Progenitor cell of endocrine pancreas (in vitro differentiated cells): Measurements from ENCODE around the gene SLC25A34. TPM values are rescaled to one million over a fixed set of nuclear protein-coding genes. Genes with fewer than 3 reads are reported as not detected.

Source experiments
- DNase-seq: peaks from one replicate; pipeline ENCODE4 v3.0.0; 2021; ENCODE audit warnings: low spot score; ENCODE audit not compliant: unreplicated experiment
- H3K27ac Mint-ChIP-seq: 2 replicates; pipeline ENCODE4 v1.8.0; 2021; ENCODE audit warnings: mild to moderate bottlenecking, moderate library complexity, mixed read lengths
- H3K27me3 Mint-ChIP-seq: 2 replicates; pipeline ENCODE4 v1.8.0; 2021; ENCODE audit warnings: mixed read lengths
- H3K36me3 Mint-ChIP-seq: 2 replicates; pipeline ENCODE4 v1.8.0; 2022; ENCODE audit warnings: mixed read lengths; ENCODE audit not compliant: insufficient read depth
- H3K4me1 Mint-ChIP-seq: 2 replicates; pipeline ENCODE4 v1.8.0; 2021; ENCODE audit warnings: low read depth, mixed read lengths
- H3K4me3 Mint-ChIP-seq: 2 replicates; pipeline ENCODE4 v1.8.0; 2021; ENCODE audit warnings: low read depth, mild to moderate bottlenecking, moderate library complexity, mixed read lengths
- H3K9me3 Mint-ChIP-seq: 2 replicates; pipeline ENCODE4 v1.8.0; 2021; ENCODE audit warnings: low read depth, mixed read lengths
- total RNA-seq: library from RNA; stranded (reverse); gene quantifications from 2 replicates; pipeline ENCODE4 v1.2.1, GENCODE V29; 2021
- TF ChIP-seq, protein P1 (sequence below): fragments of 200-600 bp; sonication (generic); IDR thresholded peaks from one replicate; pipeline ENCODE4 v1.5.0; 2021; ENCODE audit warnings: antibody characterized with exemption, mild to moderate bottlenecking; ENCODE audit not compliant: unreplicated experiment

Gene SLC25A34
- total RNA-seq, 1 donor from 2014 or later: 6.0 TPM

DNA sequence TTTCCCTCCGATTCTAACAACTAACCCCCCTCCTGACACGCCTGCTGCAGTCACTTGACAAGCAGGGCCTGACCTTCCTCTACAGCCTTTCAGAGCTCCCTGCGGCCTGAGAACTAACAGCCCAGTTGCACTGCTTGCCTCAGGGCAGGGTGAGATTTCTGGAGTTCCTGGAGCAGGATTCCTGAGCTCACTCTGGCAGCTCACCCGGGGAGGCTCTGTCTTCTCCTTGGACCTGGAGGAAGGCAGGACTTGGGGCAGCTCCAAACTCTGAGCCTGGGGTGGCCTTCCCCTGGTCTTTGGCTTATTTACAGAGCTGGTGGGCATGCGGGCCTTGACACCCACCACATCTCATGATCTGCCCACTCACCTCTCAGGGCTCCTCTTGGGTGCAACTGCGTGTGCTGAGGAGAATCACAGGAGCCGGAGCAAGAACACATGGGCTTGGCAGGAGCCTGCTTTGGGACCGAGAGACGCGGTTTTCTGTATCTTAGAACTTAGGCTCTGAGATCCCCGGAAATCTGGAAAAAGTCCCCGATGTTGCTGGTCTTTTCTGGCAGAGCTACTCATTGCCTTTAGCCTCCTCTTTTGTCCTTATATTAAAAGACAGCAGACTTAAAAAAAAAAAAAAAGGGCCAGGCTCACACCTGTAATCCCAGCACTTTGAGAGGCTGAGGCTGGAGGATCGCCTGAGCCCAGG is 13.1 kb upstream of the SLC25A34 start:
- no peaks in the 10 kb centered on the region for H3K4me1 Mint-ChIP-seq
- no peaks in the 10 kb centered on the region for H3K9me3 Mint-ChIP-seq
- no peaks in the 10 kb centered on the region for H3K27me3 Mint-ChIP-seq
- H3K36me3 Mint-ChIP-seq: peaks cover 14% of the 10 kb centered on the region
- H3K4me3 Mint-ChIP-seq: no peak overlapping the region
- DNase-seq: no peak
- TF ChIP-seq, protein P1, sequence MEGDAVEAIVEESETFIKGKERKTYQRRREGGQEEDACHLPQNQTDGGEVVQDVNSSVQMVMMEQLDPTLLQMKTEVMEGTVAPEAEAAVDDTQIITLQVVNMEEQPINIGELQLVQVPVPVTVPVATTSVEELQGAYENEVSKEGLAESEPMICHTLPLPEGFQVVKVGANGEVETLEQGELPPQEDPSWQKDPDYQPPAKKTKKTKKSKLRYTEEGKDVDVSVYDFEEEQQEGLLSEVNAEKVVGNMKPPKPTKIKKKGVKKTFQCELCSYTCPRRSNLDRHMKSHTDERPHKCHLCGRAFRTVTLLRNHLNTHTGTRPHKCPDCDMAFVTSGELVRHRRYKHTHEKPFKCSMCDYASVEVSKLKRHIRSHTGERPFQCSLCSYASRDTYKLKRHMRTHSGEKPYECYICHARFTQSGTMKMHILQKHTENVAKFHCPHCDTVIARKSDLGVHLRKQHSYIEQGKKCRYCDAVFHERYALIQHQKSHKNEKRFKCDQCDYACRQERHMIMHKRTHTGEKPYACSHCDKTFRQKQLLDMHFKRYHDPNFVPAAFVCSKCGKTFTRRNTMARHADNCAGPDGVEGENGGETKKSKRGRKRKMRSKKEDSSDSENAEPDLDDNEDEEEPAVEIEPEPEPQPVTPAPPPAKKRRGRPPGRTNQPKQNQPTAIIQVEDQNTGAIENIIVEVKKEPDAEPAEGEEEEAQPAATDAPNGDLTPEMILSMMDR: no peak
- no peak overlapping the region for H3K27ac Mint-ChIP-seq

- TF ChIP-seq, protein P1: no peak
- Mint-ChIP-seq H3K27ac (no peak overlapping the region), H3K4me3 (no peak overlapping the region), H3K4me1 (no peaks in the 10 kb centered on the region), H3K9me3 (no peaks in the 10 kb centered on the region), H3K36me3 (peaks cover 12% of the 10 kb centered on the region), H3K27me3 (no peaks in the 10 kb centered on the region)
- no peak for DNase-seq
Measured at GRCh38 chr1:15723631-15724246, 12.3 kb upstream of the SLC25A34 start.

DNA sequence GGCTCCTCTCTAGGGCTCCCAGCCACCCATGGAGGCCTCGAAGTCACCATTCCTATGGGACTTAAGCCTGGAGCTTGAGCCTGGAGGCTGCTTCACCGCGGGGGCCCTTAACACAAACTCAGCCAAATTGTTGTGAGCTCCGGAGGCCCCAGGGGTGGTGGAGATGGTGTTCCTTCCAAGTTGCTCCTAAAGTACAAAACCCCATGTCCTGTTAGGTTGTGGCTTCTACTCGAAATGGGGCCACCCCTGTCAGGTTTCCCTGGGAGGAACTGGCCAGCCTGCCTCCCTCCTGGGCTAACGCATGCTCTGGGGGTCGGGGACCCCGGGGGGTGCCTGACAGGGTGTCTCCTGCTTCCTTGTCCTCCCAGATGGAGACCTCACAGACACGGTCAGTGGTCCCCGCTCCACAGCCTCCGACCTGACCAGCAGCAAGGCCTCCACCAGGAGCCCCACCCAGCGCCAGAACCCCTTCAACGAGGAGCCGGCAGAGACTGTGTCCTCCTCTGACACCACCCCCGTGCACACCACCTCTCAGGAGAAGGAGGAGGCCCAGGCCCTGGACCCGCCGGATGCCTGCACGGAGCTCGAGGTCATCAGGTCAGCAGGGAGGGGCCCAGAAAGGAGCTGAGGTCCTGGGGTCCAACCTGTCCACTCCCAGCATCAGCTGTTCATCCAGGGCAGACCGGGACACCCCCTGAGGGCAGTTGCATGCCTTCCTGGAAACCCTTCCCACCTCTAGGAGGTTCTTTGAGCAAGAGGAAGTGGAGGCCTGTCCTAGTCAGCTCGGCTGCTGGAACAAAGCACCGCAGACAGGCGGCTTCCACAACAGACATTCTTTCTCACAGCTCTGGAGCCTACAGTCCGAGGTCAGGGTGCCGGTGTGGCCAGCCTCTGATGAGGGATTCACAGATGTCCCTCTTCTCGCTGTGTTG is 10.8 kb upstream of the SLC25A34 start:
- Mint-ChIP-seq H3K9me3 (no peaks in the 10 kb centered on the region), H3K27me3 (no peaks in the 10 kb centered on the region), H3K4me3 (no peak overlapping the region), H3K4me1 (no peaks in the 10 kb centered on the region), H3K27ac (no peak overlapping the region), H3K36me3 (peaks cover 9% of the 10 kb centered on the region)
- DNase-seq: no peak
- TF ChIP-seq, protein P1: no peak

GRCh38 chr1:15726508-15726907 is 9.6 kb upstream of the SLC25A34 start:
- TF ChIP-seq, protein P1: no peak
- Mint-ChIP-seq H3K9me3 (no peaks in the 10 kb centered on the region), H3K27me3 (no peaks in the 10 kb centered on the region), H3K27ac (no peak overlapping the region), H3K4me3 (no peak overlapping the region), H3K4me1 (no peaks in the 10 kb centered on the region), H3K36me3 (peaks cover 9% of the 10 kb centered on the region)
- no peak for DNase-seq

- TF ChIP-seq, protein P1: no peak
- Mint-ChIP-seq H3K4me3 (no peak overlapping the region), H3K27ac (no peak overlapping the region), H3K4me1 (no peaks in the 10 kb centered on the region), H3K36me3 (peaks cover 9% of the 10 kb centered on the region), H3K9me3 (no peaks in the 10 kb centered on the region), H3K27me3 (no peaks in the 10 kb centered on the region)
- DNase-seq: no peak
Measured at GRCh38 chr1:15727021-15727420, 9.0 kb upstream of the SLC25A34 start.
